Adrenal gland (tissue), 12 donors: ENCODE results near the gene TSPAN7. TPM values are rescaled to one million over a fixed set of nuclear protein-coding genes. Genes with fewer than 3 reads are reported as not detected.

ENCODE experiments used
- DNase-seq, 7 donors: peaks; one replicate each; pipeline ENCODE4 v3.0.0-alpha.2; 2019 to 2020
- H3K27ac ChIP-seq, 5 donors: fragments of 200-600 bp; sonication (generic) in 4 of 5; 1 replicate in 3 of 5; 2 replicates in 2 of 5; pipeline versions ENCODE4 v1.5.1 to v1.8.0; 2016 to 2020; ENCODE audit warnings: mild to moderate bottlenecking in 1 of 5
- H3K27me3 ChIP-seq: fragments of 200-600 bp; 2 replicates; pipeline ENCODE4 v1.8.0; 2021
- H3K36me3 ChIP-seq, 2 donors: fragments of 200-600 bp; replicated peaks in 1 of 2; 1 replicate in 1 of 2; 2 replicates in 1 of 2; pipeline versions ENCODE4 v1.5.1 to v1.8.0; 2018 to 2022
- H3K4me1 ChIP-seq, 2 donors: fragments of 200-600 bp; replicated peaks in 1 of 2; 1 replicate in 1 of 2; 2 replicates in 1 of 2; pipeline versions ENCODE4 v1.5.1 to v1.8.0; 2018 to 2021
- H3K4me3 ChIP-seq, 4 donors: fragments of 200-600 bp; sonication (generic) in 3 of 4; one replicate each; pipeline ENCODE4 v1.5.1; 2016 to 2018
- H3K9me3 ChIP-seq, 3 donors: fragments of 200-600 bp; sonication (generic) in 1 of 3; replicated peaks in 1 of 3; 1 replicate in 2 of 3; 2 replicates in 1 of 3; pipeline versions ENCODE4 v1.5.1 to v1.8.0; 2016 to 2021
- POLR2A ChIP-seq, 2 donors: fragments of 450-650 bp; IDR thresholded peaks; one replicate each; pipeline ENCODE4 v1.6.1; 2017; ENCODE audit warnings: antibody characterized with exemption in 2 of 2, mild to moderate bottlenecking in 2 of 2, moderate library complexity in 1 of 2
- WGBS, 4 donors: extraction: QIAGEN DNeasy Blood & Tissue Kit in 2 of 4; methylation state at CpG; one replicate each; pipeline versions ENCODE4 v1.1.5 to v1.1.7; 2013 to 2017; 5-methylcytosine and 5-hydroxymethylcytosine counted together
- intact Hi-C, 2 donors: fragments of 100-400 bp; cut with DNase I; formaldehyde crosslinking; loops; one replicate each; pipeline versions ENCODE4 v1.14.1 to v1.15.0; 2022 to 2023
- polyA plus RNA-seq, 3 donors: library from polyadenylated mRNA; stranded (reverse); fragments of 200-250 nt in 2 of 3; fragments of 350-450 nt in 1 of 3; fragmentation: Illumina TruSeq in 1 of 3; extraction: RNeasy Lipid Tissue Mini Kit (QIAGEN cat#74804) in 1 of 3; gene quantifications; one replicate each; pipeline ENCODE4 v1.2.3, GENCODE V29; 2013 to 2014
- total RNA-seq, 9 donors: library from RNA; depleted of rRNA in 4 of 9; stranded (reverse); fragments of >200 nt in 4 of 9; fragments of 120-200 nt in 1 of 9; fragmentation: NEBNext Ultra II Directional in 1 of 9; extraction: Animal tissue kit (Norgen Biotek cat#: 25700) in 1 of 9; gene quantifications; one replicate each; pipeline versions ENCODE4 v1.1.0 to v1.2.4, GENCODE V29; 2013 to 2023
- TF ChIP-seq, protein P1 (sequence below), 6 experiments: fragments of 450-650 bp in 4 of 6; fragments of 200-600 bp in 2 of 6; sonication (generic) in 1 of 6; IDR thresholded peaks; 1 replicate in 5 of 6; 2 replicates in 1 of 6; pipeline versions ENCODE4 v1.5.1 to v1.8.0; 2016 to 2021; ENCODE audit warnings: antibody characterized with exemption in 6 of 6, mild to moderate bottlenecking in 2 of 6, moderate library complexity in 1 of 6
- donor health status: healthy with polysubstance abuse.
- donor health status: Bipolar disorder and iron deficiency.
- donor health status: DM: yes; HTN: yes; CAD: no.
- donor health status: DM: no; HTN: no; CAD: no.
- donor health status: DM: no; HTN: no; CAD: no.
- donor health status: DM: yes; HTN: yes; CAD: no.

The TSPAN7 gene
- total and polyA plus RNA-seq, 12 donors = 47.8 to 167 (median 87.1) TPM

DNA sequence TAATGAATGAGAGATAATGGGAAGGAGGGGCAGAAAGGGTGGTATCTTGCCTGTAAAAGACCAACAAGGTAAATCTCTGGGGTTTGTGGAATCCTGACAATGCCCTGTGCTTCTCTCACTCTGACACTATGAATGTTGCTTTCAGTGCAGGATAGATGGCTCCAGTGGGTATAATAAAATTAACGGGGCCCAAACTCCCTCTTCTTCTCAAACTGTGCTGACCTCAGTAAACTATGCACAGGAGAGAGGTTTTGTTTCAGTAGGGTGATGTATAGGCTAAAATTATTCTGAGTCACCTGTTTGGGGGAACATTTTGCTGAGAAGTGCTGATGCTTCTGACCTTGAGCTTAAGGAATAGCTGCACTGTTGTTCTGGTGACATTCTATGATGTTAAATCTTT lies 82.6 kb downstream of the TSPAN7 start:
- intact Hi-C loops = no loop called here
- Histone ChIP-seq H3K4me1 (no peaks in the 10 kb centered on the region), H3K9me3 (no peaks in the 10 kb centered on the region), H3K36me3 (no peaks in the 10 kb centered on the region), H3K4me3 (no peak overlapping the region), H3K27ac (no peak overlapping the region), H3K27me3 (peaks cover 3% of the 10 kb centered on the region)
- DNase-seq = no peak
- TF ChIP-seq POLR2A (IDR thresholded peaks at IDR 0.05) = no peak
- TF ChIP-seq, protein P1, sequence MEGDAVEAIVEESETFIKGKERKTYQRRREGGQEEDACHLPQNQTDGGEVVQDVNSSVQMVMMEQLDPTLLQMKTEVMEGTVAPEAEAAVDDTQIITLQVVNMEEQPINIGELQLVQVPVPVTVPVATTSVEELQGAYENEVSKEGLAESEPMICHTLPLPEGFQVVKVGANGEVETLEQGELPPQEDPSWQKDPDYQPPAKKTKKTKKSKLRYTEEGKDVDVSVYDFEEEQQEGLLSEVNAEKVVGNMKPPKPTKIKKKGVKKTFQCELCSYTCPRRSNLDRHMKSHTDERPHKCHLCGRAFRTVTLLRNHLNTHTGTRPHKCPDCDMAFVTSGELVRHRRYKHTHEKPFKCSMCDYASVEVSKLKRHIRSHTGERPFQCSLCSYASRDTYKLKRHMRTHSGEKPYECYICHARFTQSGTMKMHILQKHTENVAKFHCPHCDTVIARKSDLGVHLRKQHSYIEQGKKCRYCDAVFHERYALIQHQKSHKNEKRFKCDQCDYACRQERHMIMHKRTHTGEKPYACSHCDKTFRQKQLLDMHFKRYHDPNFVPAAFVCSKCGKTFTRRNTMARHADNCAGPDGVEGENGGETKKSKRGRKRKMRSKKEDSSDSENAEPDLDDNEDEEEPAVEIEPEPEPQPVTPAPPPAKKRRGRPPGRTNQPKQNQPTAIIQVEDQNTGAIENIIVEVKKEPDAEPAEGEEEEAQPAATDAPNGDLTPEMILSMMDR (IDR thresholded peaks at IDR 0.05) = no peak
- 43 to 78% (median 48%) methylated on average over 1 of the region's 1 CpG; no CpG with 5 or more reads in 1 of the 4 donors for WGBS, 4 donors

GRCh38 chrX:38646129-38646528 lies 84.8 kb downstream of the TSPAN7 start:
- no peaks in the 10 kb centered on the region for H3K36me3 ChIP-seq
- no peaks in the 10 kb centered on the region for H3K27me3 ChIP-seq
- no peak overlapping the region for H3K27ac ChIP-seq
- peaks cover 0 to 5% of the 10 kb centered on the region in 2 donors for H3K4me1 ChIP-seq
- intact Hi-C loops = no loop called here
- TF ChIP-seq, protein P1 (IDR thresholded peaks at IDR 0.05) = no peak
- TF ChIP-seq POLR2A (IDR thresholded peaks at IDR 0.05) = no peak
- H3K9me3 ChIP-seq = no peaks in the 10 kb centered on the region
- no peak for DNase-seq
- no peak overlapping the region for H3K4me3 ChIP-seq
- 82 to 94% (median 88%) methylated on average over 2 of the region's 2 CpGs for WGBS, 4 donors

DNA sequence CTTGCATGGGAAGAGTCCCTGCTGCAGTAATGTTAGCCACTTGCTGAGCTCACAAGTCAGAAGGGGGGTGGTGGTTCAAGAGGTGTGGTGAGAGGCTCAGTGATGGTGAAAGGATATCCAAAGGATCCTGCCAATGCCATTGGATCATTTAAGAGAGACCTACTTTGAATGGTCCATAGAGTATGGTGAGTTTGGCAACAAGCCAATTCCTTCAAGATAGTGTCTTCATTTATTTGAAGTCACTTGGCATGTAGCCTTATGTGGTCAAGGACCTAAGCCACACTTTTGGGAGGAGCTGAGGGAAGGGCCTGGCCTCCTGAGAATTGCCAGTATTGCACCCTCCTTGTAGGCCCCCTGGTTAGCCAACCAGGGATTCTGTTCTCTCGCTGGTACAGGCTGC lies 87.9 kb downstream of the TSPAN7 start:
- Histone ChIP-seq H3K9me3 (no peaks in the 10 kb centered on the region), H3K27ac (no peak overlapping the region), H3K4me1 (peaks cover 0 to 5% of the 10 kb centered on the region in 2 donors), H3K4me3 (no peak overlapping the region), H3K27me3 (no peaks in the 10 kb centered on the region), H3K36me3 (no peaks in the 10 kb centered on the region)
- intact Hi-C loops = no loop called here
- DNase-seq = no peak
- WGBS, 4 donors = 84 to 86% methylated on average over 1 of the region's 1 CpG; no CpG with 5 or more reads in 2 of the 4 donors
- TF ChIP-seq, protein P1 (IDR thresholded peaks at IDR 0.05) = no peak
- TF ChIP-seq POLR2A (IDR thresholded peaks at IDR 0.05) = no peak

GRCh38 chrX:38649674-38650647 lies 88.6 kb downstream of the TSPAN7 start:
- DNase-seq = peak in 1 of 7 donors; percentile 11
- TF ChIP-seq, protein P1 (IDR thresholded peaks at IDR 0.05) = no peak
- no peak for TF ChIP-seq POLR2A (IDR thresholded peaks at IDR 0.05)
- no peak overlapping the region for H3K4me3 ChIP-seq
- H3K27ac ChIP-seq = no peak overlapping the region
- no peaks in the 10 kb centered on the region for H3K36me3 ChIP-seq
- WGBS, 4 donors = 53 to 77% (median 61%) methylated on average over 5 to 6 of the region's 6 CpGs
- no peaks in the 10 kb centered on the region for H3K9me3 ChIP-seq
- no peaks in the 10 kb centered on the region for H3K27me3 ChIP-seq
- peaks cover 0 to 5% of the 10 kb centered on the region in 2 donors for H3K4me1 ChIP-seq
- intact Hi-C loops = no loop called here
